Activated CD8-positive, alpha-beta T cell treated with anti-CD3 and anti-CD28 coated beads for 36 hours (primary cell): ENCODE results near the gene KRT82. TPM values are rescaled to one million over a fixed set of nuclear protein-coding genes. Genes with fewer than 3 reads are reported as not detected.

ENCODE experiments used
- ATAC-seq: fragments of 200-7000 bp; cut with Tn5 transposase; one replicate; pipeline ENCODE4 v1.10.0; 2021; ENCODE audit warnings: mild to moderate bottlenecking, moderate library complexity
- CTCF ChIA-PET: fragments of 350-600 bp; sonication (Branson Sonifier 250); formaldehyde crosslinking; loops from one replicate; lab custom pipeline; 2021; ENCODE audit warnings: antibody characterized with exemption; lab: Charles Lee
- POLR2A ChIA-PET: fragments of 350-600 bp; sonication (Branson Sonifier 250); formaldehyde crosslinking; loops from one replicate; lab custom pipeline; 2021; ENCODE audit warnings: antibody characterized with exemption; lab: Charles Lee
- DNase-seq: peaks from one replicate; pipeline ENCODE4 v3.0.0-alpha.2; 2020
- H3K27ac Mint-ChIP-seq: one replicate; pipeline ENCODE4 v1.8.0; 2021; ENCODE audit warnings: mild to moderate bottlenecking, mixed read lengths
- H3K27me3 Mint-ChIP-seq: one replicate; pipeline ENCODE4 v1.8.0; 2021; ENCODE audit warnings: mixed read lengths
- H3K36me3 Mint-ChIP-seq: one replicate; pipeline ENCODE4 v1.8.0; 2021; ENCODE audit warnings: low read depth, mixed read lengths
- H3K4me1 Mint-ChIP-seq: one replicate; pipeline ENCODE4 v1.8.0; 2021; ENCODE audit warnings: low read depth, mixed read lengths
- H3K4me3 Mint-ChIP-seq: one replicate; pipeline ENCODE4 v1.8.0; 2021; ENCODE audit warnings: mild to moderate bottlenecking, moderate library complexity, mixed read lengths
- H3K9me3 Mint-ChIP-seq: one replicate; pipeline ENCODE4 v1.8.0; 2021; ENCODE audit warnings: mixed read lengths
- intact Hi-C: fragments of 100-400 bp; cut with micrococcal nuclease; formaldehyde crosslinking; loops from one replicate; pipeline ENCODE4 v1.10.0; 2022
- total RNA-seq, 2 experiments: library from RNA; stranded (reverse); gene quantifications; one replicate each; pipeline ENCODE4 v1.2.3, GENCODE V29; 2021
- TF ChIP-seq, protein P1 (sequence below): fragments of 200-600 bp; IDR thresholded peaks from one replicate; pipeline ENCODE4 v1.8.0; 2022; ENCODE audit warnings: antibody characterized with exemption, mild to moderate bottlenecking

The KRT82 gene
- total RNA-seq, 2 experiments from 2014 or later, result not detected

DNA sequence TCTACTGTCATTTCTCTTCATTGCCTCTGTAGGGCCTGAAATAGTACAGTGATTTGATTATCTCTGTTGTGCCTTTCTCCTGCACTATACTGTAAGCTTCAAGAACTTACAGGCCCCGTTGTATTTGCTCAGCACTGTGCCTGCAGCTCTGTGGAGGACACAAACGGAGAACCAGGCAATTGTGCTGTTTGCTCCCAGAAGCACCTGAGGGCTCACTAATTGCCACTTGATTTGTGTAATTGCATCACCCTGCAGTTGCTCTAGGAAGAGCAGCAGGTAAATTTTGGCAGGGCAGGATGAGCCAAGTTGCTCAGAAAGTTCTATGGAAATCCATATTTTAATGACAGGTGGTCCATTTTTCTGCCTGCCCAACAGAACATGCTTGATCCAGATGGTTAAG, 11.6 kb upstream of the KRT82 start:
- intact Hi-C loops, result no loop called here
- Mint-ChIP-seq H3K9me3 (no peaks in the 10 kb centered on the region), H3K4me3 (no peak overlapping the region), H3K36me3 (no peaks in the 10 kb centered on the region), H3K27me3 (peaks cover 6% of the 10 kb centered on the region), H3K27ac (no peak overlapping the region), H3K4me1 (peaks cover 6% of the 10 kb centered on the region)
- ChIA-PET CTCF (no interaction called here), POLR2A (no interaction called here)
- TF ChIP-seq, protein P1, sequence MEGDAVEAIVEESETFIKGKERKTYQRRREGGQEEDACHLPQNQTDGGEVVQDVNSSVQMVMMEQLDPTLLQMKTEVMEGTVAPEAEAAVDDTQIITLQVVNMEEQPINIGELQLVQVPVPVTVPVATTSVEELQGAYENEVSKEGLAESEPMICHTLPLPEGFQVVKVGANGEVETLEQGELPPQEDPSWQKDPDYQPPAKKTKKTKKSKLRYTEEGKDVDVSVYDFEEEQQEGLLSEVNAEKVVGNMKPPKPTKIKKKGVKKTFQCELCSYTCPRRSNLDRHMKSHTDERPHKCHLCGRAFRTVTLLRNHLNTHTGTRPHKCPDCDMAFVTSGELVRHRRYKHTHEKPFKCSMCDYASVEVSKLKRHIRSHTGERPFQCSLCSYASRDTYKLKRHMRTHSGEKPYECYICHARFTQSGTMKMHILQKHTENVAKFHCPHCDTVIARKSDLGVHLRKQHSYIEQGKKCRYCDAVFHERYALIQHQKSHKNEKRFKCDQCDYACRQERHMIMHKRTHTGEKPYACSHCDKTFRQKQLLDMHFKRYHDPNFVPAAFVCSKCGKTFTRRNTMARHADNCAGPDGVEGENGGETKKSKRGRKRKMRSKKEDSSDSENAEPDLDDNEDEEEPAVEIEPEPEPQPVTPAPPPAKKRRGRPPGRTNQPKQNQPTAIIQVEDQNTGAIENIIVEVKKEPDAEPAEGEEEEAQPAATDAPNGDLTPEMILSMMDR, result no peak
- DNase-seq (no peak), ATAC-seq (no peak)

DNA sequence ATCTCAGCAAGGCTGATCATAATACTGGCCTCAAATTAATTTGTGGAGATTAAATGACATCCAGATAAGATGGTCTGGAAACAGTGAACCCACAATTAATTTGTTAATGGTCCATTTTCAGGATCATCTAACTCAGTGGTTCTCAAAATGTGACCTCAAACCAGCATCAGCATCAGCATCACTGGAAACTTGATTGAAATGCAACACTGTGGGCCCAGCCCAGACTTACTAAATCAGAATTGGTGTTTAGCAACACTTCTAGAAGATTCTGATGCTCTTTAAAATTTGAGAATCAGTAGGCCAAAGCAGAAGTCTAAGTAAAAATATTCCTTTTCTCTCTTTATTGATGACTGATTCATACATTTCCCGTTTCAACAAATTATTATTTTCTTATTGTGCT, 10.7 kb upstream of the KRT82 start:
- CTCF ChIA-PET, result no interaction called here
- peaks cover 4% of the 10 kb centered on the region for H3K27me3 Mint-ChIP-seq
- no peak overlapping the region for H3K4me3 Mint-ChIP-seq
- ATAC-seq (no peak), DNase-seq (no peak)
- TF ChIP-seq, protein P1, result no peak
- POLR2A ChIA-PET, result no interaction called here
- peaks cover 6% of the 10 kb centered on the region for H3K4me1 Mint-ChIP-seq
- H3K27ac Mint-ChIP-seq, result no peak overlapping the region
- H3K36me3 Mint-ChIP-seq, result no peaks in the 10 kb centered on the region
- intact Hi-C loops, result no loop called here
- no peaks in the 10 kb centered on the region for H3K9me3 Mint-ChIP-seq

DNA sequence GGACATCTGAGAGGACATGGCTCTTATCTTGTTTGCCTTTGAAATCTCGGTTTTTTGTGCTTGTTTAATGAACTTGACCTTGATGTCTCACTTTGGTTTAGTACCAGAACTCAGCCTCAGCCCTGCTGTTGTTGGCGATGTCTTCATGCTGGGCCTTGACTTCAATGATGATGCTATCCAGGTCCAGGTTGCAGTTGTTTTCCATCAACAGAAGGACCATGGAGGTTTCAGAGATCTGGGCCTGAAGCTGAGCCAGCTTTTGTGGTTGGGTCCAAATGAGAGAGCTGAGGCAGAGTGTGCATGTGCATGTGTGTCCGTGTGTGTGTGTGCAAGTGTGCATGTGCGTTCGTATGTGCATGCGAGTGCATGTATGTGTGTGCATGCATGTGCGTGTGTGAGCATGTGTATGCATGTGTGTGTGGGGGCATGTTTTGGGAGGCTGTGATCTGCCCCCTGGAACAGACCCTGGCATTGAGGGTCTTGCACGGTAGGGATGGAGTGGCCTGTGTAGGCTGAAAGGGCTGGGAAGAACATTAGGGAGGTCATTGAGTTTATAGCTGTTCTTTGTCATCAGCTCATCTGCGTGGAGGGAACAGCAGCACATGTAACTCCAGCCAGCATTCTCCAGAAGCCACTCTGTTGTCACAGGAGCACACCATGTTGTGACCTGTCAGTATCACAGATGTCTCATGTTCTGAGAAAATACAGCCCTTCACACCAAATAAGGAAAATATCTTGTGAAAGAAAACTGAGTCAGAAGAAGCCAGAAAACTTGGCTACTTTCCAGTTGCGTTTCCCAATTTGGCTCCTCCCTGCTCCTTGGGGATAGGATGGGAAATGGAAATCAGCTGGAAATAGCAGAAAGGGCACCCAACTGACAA, 10.0 kb upstream of the KRT82 start:
- no peaks in the 10 kb centered on the region for H3K36me3 Mint-ChIP-seq
- TF ChIP-seq, protein P1, result no peak
- no peak overlapping the region for H3K4me3 Mint-ChIP-seq
- no peaks in the 10 kb centered on the region for H3K9me3 Mint-ChIP-seq
- DNase-seq (no peak), ATAC-seq (no peak)
- ChIA-PET POLR2A (no interaction called here), CTCF (no interaction called here)
- intact Hi-C loops, result no loop called here
- peaks cover 3% of the 10 kb centered on the region for H3K27me3 Mint-ChIP-seq
- H3K4me1 Mint-ChIP-seq, result peaks cover 6% of the 10 kb centered on the region
- no peak overlapping the region for H3K27ac Mint-ChIP-seq

DNA sequence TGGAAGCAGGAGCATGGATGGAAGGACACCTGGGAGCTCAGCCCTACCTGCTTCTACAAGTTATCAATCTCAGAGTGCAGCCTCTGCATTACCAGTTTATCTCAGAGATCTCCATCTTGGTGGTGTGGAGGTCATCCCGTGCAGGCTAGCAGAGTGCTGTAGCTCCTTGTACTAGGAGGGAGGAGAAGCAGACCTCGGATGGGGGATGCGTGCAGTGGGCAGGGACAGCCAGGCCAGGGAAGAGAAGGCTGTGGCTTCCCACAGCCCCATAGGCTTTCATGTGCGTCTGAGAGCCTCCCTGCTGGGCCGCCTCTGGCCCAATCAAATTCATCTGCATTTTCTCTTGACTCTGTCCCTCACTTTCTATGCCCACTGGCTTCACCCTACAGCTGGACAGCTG, 8.8 kb upstream of the KRT82 start:
- ATAC-seq (no peak), DNase-seq (no peak)
- CTCF ChIA-PET, result no interaction called here
- Mint-ChIP-seq H3K4me1 (peaks cover 5% of the 10 kb centered on the region), H3K36me3 (no peaks in the 10 kb centered on the region), H3K4me3 (no peak overlapping the region), H3K27me3 (peaks cover 3% of the 10 kb centered on the region), H3K9me3 (no peaks in the 10 kb centered on the region), H3K27ac (no peak overlapping the region)
- intact Hi-C loops, result no loop called here
- POLR2A ChIA-PET, result no interaction called here
- TF ChIP-seq, protein P1, result no peak

DNA sequence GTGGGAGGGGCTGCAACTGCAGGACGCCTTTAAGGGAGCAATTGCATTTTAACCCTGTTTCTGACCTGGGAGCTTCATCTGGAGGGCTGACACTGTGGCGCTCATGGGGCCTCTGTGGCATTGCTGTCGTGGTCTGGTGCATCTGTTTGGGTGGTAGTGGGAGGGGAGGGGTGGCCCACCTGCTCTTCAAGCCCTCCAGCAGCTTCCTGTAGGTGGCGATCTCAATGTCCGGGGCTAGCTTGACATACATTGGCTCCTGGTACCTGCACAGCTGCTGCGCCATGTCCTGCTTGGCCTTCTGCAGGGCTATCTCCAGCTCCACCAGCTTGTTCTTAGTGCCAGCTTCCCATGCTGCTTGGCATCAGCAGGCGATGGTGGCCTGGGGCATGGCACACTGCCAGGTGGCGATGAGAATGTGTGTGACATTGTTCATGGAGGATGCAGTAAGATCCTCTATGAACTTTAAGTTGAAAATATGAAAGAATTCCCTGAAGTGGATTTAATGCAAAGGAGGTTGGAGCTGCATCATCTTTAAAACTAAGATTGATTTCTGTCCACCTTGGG, 7.7 kb upstream of the KRT82 start:
- DNase-seq (no peak), ATAC-seq (no peak)
- TF ChIP-seq, protein P1, result no peak
- intact Hi-C loops, result no loop called here
- H3K9me3 Mint-ChIP-seq, result no peaks in the 10 kb centered on the region
- ChIA-PET CTCF (no interaction called here), POLR2A (interaction anchor here (1.8 kb wide), 1 partner anchor 15 kb away, joined by 3 read pairs; no protein-coding TSS in a partner anchor)
- no peak overlapping the region for H3K27ac Mint-ChIP-seq
- no peaks in the 10 kb centered on the region for H3K36me3 Mint-ChIP-seq
- H3K4me1 Mint-ChIP-seq, result no peaks in the 10 kb centered on the region
- H3K27me3 Mint-ChIP-seq, result peaks cover 3% of the 10 kb centered on the region
- no peak overlapping the region for H3K4me3 Mint-ChIP-seq
